HK-2 (cell line): ENCODE results near the gene APBA1.

Experiments used
- DNase-seq: peaks from one replicate; pipeline ENCODE4 v3.0.0-alpha.2; 2018; ENCODE audit not compliant: unreplicated experiment

The APBA1 gene

GRCh38 chr9:69671879-69672595 is at the start of gene APBA1:
TSS of gene APBA1 (minus strand) at chr9:69672371.
- DNase-seq, result peak; percentile 4

GRCh38 chr9:69719983-69720382 is 47.8 kb upstream of the APBA1 start:
- no peak for DNase-seq

DNA sequence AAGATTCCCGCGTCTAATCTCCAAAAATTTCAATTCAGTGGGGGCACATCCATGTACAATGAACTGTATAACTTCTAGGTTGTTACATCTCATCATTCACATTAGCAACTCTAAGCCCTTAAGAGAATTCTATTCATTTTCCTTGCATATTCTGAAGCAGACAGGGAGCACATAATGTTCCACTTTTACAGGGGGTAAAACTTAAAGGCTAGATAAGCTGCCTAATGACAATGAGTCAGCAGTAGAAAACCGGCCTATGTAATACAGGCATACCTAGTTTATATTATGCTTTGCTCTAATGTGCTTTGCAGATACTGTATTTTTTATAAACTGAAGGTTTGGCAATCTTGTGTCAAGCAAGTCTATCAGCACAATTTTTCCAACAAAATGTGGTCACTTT is 47.2 kb upstream of the APBA1 start:
- no peak for DNase-seq

- DNase-seq, result no peak
Measured at GRCh38 chr9:69718218-69718617, 46.0 kb upstream of the APBA1 start.

- no peak for DNase-seq
Measured at GRCh38 chr9:69715825-69716224, 43.7 kb upstream of the APBA1 start.

DNA sequence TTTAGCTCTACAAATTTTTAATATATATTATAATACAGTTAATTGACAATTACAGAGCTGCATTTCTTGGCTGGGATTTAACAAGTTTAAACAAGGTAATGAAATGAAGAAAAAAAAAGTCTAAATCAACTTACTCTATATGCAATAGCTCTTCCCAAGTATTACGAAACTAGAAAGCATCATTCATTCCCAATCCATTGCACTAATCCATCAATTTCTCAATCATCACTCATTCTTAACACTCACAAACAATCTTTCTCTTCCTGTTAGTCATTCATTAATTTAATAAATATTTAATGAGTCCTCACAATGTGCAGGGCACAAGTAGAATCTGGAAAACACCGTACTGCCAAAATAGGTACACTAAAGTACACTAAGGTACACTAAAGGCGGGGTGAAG is 42.9 kb upstream of the APBA1 start:
- DNase-seq, result no peak

DNA sequence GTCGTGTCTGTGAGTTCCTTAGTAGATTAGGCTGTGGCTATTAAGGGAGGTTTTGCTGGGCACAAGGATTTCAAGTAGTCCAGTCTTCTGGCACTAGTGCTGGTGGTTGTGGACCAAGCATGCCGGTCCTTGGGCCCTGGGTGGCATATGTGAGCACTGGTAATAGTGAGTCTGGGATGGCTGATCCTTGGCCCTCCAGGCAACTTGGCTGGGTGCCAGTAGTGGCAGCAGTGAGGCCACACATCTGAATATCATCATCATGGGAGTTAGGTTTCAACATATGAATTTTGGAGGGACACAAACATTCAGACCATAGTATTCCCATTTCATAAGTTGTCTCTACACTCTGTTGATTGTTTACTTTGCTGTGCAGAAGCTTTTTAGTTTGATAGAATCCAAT is 25.3 kb upstream of the APBA1 start:
- DNase-seq, result no peak

- no peak for DNase-seq
Measured at GRCh38 chr9:69696802-69697201, 24.6 kb upstream of the APBA1 start.

- no peak for DNase-seq
Measured at GRCh38 chr9:69689991-69690538, 17.9 kb upstream of the APBA1 start.

DNA sequence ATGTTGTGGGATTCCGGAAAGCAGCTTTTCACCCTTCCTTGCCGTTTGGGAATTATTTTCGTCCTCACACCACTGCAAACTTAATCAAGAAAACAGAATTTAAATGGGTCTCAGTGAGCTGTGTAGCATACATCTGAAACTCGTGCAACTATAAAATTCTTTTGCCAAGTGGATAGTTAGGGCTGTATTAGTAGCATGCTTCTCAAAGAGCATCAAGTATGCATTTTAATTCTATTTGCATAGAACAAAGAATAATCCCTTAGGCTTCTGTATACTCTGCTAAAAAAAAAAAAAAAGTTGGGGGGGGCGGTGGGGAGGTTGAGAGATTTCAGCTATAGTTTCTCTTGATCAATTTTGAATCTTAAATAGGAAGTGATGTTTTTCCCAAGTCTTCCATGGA is 11.8 kb upstream of the APBA1 start:
- DNase-seq, result no peak

GRCh38 chr9:69678843-69679538 is 6.8 kb upstream of the APBA1 start:
- no peak for DNase-seq

DNA sequence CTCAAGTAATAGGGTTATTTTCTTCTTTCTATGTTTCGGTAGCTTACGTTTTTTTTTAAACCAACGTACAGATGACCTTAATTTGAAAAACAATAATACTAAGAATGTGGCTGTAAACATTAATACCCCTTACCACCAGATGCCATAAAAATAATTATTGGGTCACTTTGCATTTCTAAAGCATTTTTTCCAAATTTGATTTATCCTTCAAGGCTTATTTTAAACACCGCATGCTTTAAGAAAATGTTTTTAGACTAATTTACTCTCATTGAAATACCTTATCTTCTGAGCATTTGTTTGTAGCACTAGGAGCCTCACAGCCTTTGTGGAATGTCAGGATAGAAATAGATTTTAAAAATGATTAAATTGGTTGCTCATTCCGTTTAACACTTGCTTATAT is 5.8 kb upstream of the APBA1 start:
- DNase-seq, result no peak

GRCh38 chr9:69675563-69675962 is 3.4 kb upstream of the APBA1 start:
- DNase-seq, result no peak

DNA sequence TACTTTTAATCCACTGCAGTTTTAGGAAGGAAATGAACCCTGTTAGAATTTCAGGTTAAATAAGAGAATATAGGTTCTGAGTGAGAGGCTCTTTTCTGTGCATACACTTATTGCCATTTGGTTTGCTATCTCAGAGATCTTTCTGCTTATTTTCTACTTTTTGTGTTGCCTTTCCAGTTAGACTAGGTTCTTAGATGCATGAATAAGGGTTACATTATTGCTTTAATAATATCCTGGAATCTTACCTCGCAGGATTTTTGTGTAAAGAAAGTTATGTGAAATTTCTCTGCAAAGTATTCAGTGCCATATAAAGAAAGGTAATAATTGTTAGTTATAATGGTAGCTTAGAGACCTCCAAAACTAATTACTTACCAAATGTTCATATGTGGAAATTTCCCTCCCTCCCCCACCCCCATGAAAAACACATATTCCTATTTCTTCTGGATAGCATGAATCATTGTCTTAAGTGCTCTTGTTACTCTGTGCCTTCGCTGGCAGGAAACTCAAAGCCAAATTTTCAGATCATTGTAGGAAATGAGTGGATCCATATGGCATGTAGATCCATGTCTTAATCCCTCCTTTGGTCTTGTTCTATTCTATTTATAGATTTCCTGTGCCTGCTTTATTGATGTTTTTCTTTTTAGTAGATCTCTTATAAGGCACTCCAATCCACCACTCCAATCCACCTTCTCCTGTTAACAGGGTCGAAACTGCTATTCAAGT is 2.7 kb upstream of the APBA1 start:
- no peak for DNase-seq

GRCh38 chr9:69674112-69674685 is 2.0 kb upstream of the APBA1 start:
- DNase-seq, result no peak

DNA sequence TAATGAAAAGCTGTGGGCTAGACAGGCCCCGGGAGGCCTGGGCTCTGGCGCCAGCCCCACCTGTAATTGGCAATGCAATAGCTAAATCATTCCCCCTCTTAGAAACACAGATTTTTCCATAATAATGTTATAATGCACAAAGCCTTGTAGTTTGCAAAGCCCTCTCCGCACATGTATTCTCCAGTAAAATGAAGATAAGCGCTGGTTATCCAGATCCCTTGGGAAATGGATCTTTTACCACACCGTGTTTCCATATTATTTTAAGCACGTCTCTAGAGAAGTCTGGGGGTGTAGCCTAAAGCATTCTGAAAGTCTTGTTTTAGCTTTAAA is 1.1 kb upstream of the APBA1 start:
- no peak for DNase-seq

GRCh38 chr9:69672596-69673310 is 582 bp upstream of the APBA1 start:
- peak; percentile 52 for DNase-seq

GRCh38 chr9:69671311-69671878 is 776 bp downstream of the APBA1 start:
- DNase-seq, result no peak

DNA sequence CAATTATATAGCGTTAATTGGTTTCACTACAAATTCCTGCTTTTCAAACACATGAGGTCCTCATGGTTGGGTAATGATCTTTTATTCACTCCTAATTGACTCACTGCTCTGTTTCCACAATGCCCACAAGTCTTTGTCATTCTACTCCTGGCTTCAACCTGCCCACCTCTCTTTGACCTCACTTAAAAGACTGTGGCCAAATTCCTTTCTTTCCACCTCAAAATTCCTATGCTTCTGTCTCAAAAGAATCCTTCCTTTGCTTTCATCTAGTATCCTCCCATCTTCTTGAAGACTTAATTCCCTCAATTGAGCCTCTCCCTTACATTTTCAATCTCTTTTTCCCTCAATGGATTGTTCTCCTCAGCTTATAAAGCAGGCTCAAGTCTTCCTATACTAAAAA is 4.9 kb downstream of the APBA1 start:
- DNase-seq, result no peak

DNA sequence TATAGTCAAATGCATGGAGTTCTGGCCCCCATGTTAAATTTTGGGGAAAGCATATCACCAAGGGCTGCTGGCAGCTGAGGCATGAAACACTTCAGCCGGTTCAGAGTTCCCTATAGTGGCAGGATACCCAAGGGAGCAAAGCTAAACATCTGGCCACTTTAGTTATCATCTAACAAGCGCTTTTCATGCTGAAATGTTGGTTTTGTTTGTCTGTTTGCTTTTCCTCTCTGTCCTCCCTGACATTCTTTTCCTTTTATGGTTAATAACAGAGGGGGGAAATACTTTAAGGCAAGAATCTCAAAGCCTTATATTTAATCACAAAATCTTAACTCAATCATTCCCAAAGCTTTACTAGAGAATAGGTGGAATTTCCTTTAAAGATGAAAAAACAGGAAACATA is 11.9 kb downstream of the APBA1 start:
- no peak for DNase-seq

GRCh38 chr9:69658987-69659675 is 13.0 kb downstream of the APBA1 start:
- no peak for DNase-seq
